Smooth muscle cell (in vitro differentiated cells): ENCODE results near the gene SH3YL1. TPM values are rescaled to one million over a fixed set of nuclear protein-coding genes. Genes with fewer than 3 reads are reported as not detected.

Experiments used
- DNase-seq: peaks from one replicate; lab custom pipeline; 2025; ENCODE audit not compliant: unreplicated experiment; lab: John Stamatoyannopoulos, UW
- H2AFZ ChIP-seq: fragments of 200-600 bp; sonication (generic); 2 replicates; pipeline ENCODE4 v1.6.0; 2016; ENCODE audit warnings: antibody characterized with exemption, low read depth, mild to moderate bottlenecking
- H3F3A ChIP-seq: fragments of 200-600 bp; sonication (generic); 2 replicates; pipeline ENCODE4 v1.6.0; 2017; ENCODE audit warnings: antibody characterized with exemption, low read depth
- H3K27ac ChIP-seq: fragments of 200-600 bp; sonication (generic); 2 replicates; pipeline ENCODE4 v1.5.1; 2016; ENCODE audit warnings: low read depth, mild to moderate bottlenecking
- H3K27me3 ChIP-seq: fragments of 200-600 bp; sonication (generic); 2 replicates; pipeline ENCODE4 v1.6.1; 2016; ENCODE audit warnings: low read depth, mild to moderate bottlenecking
- H3K36me3 ChIP-seq: fragments of 200-600 bp; sonication (generic); 2 replicates; pipeline ENCODE4 v1.5.1; 2016; ENCODE audit warnings: low read depth
- H3K4me1 ChIP-seq: fragments of 200-600 bp; sonication (generic); 2 replicates; pipeline ENCODE4 v1.5.1; 2016; ENCODE audit warnings: low read depth
- H3K4me2 ChIP-seq: fragments of 200-600 bp; sonication (generic); 2 replicates; pipeline ENCODE4 v1.6.0; 2016; ENCODE audit warnings: mild to moderate bottlenecking
- H3K4me3 ChIP-seq: fragments of 200-600 bp; sonication (generic); 2 replicates; pipeline ENCODE4 v1.5.1; 2016; ENCODE audit warnings: mild to moderate bottlenecking
- H3K79me2 ChIP-seq: fragments of 200-600 bp; sonication (generic); 2 replicates; pipeline ENCODE4 v1.6.0; 2016; ENCODE audit warnings: low read depth, mild to moderate bottlenecking
- H3K9ac ChIP-seq: fragments of 200-600 bp; sonication (generic); 2 replicates; pipeline ENCODE4 v1.6.0; 2016; ENCODE audit warnings: low read depth
- H3K9me3 ChIP-seq: fragments of 200-600 bp; sonication (generic); replicated peaks from 2 replicates; pipeline ENCODE4 v1.5.1; 2016; ENCODE audit warnings: low read depth
- H4K20me1 ChIP-seq: fragments of 200-600 bp; sonication (generic); 2 replicates; pipeline ENCODE4 v1.6.0; 2016; ENCODE audit warnings: low read depth
- CTCF ChIP-seq: fragments of 200-600 bp; sonication (generic); IDR thresholded peaks from 2 replicates; pipeline ENCODE4 v1.5.1; 2017; ENCODE audit warnings: borderline replicate concordance, mild to moderate bottlenecking, antibody characterized with exemption; ENCODE audit not compliant: insufficient read depth, poor library complexity, severe bottlenecking
- WGBS: methylation state at CpG from one replicate; pipeline ENCODE4 v1.1.7; 2016; ENCODE audit warnings: low lambda C conversion rate; 5-methylcytosine and 5-hydroxymethylcytosine counted together
- polyA plus RNA-seq: library from polyadenylated mRNA; unstranded; fragments of >200 nt; fragmentation: Nextera tagmentation; extraction: Ambion mirVana; gene quantifications from 2 replicates; pipeline ENCODE4 v1.2.1, GENCODE V29; 2016
- total RNA-seq: library from RNA; depleted of rRNA; stranded (reverse); fragments of >200 nt; gene quantifications from 2 replicates; pipeline ENCODE4 v1.2.3, GENCODE V29; 2014

The SH3YL1 gene
- total and polyA plus RNA-seq, 2 experiments from 2014 or later: 12.1 to 42.8 TPM

DNA sequence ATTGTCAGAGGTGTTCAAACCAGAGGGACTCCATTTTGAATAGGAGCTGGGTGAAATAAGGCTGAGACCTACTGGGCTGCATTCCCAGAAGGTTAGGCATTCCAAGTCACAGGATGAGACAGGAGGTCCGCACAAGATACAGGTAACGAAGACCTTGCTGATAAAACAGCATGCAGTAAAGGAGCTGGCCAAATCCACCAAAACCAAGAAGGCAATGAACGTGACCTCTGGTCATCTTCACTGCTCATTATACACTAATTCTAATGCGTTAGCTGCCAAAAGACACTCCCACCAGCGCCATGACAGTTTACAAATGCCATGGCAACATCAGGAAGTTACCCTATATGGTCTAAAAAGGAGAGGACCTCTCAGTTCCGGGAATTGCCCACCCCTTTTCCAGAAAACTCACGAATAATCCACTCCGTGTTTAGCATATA lies 10.6 kb downstream of the SH3YL1 start:
- H3K4me2 ChIP-seq: no peak overlapping the region
- WGBS: 94% methylated on average over 8 of the region's 8 CpGs

DNA sequence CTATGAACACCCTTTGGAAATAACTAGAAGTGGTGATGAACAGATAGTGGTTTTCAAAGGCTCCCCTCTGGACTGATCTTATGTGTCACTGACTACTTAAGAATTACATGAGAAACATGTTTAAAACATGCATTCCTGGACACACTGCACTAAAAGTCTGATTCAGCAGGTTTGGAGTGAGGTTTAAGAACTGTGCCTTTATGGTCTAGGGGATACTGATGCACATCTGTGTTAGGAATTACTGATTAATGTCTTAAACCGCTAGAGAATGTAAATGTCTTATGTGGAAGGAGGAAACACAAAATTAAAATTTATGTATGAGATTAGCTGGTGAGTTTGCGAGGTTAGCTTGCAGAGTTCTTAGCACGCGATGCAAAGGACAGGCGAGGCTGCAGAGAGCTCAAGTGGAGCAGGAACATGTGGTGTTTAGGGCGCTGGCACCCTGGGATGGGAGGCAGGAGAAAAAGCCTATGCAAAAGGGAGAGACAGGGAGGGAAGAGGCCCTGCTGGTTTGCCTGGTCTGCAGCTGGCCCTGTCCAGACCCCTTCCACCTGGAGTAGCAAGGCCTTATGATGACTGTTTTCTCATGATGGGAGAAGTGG lies 11.7 kb downstream of the SH3YL1 start:
- H3K4me3 ChIP-seq: no peak overlapping the region
- no peaks in the 10 kb centered on the region for H4K20me1 ChIP-seq
- H3K27ac ChIP-seq: peak overlapping the region; percentile 35
- DNase-seq: no peak
- peaks cover 5% of the 10 kb centered on the region for H3F3A ChIP-seq
- no peaks in the 10 kb centered on the region for H3K27me3 ChIP-seq
- no peak for TF ChIP-seq CTCF
- H3K4me2 ChIP-seq: no peak overlapping the region
- WGBS: 55% methylated on average over 6 of the region's 6 CpGs
- no peaks in the 10 kb centered on the region for H3K36me3 ChIP-seq
- no peaks in the 10 kb centered on the region for H3K9me3 ChIP-seq
- H3K9ac ChIP-seq: no peak overlapping the region
- no peaks in the 10 kb centered on the region for H3K79me2 ChIP-seq
- no peak overlapping the region for H2AFZ ChIP-seq
- no peaks in the 10 kb centered on the region for H3K4me1 ChIP-seq

More for the DNA sequence above, 10.6 kb downstream of the SH3YL1 start:
- Histone ChIP-seq H3K9me3 (peaks cover 5% of the 10 kb centered on the region), H3K27ac (peak overlapping the region; percentile 25), H3K4me1 (no peaks in the 10 kb centered on the region), H3K4me3 (no peak overlapping the region), H3K36me3 (no peaks in the 10 kb centered on the region), H4K20me1 (no peaks in the 10 kb centered on the region), H2AFZ (no peak overlapping the region), H3K27me3 (no peaks in the 10 kb centered on the region), H3K9ac (no peak overlapping the region), H3K79me2 (no peaks in the 10 kb centered on the region), H3F3A (peaks cover 5% of the 10 kb centered on the region)
- no peak for DNase-seq
- TF ChIP-seq CTCF: no peak

GRCh38 chr2:249538-250042 lies 14.2 kb downstream of the SH3YL1 start:
- Histone ChIP-seq H3K9ac (no peak overlapping the region), H3K27me3 (no peaks in the 10 kb centered on the region), H3K79me2 (no peaks in the 10 kb centered on the region), H3K36me3 (no peaks in the 10 kb centered on the region), H3K4me1 (no peaks in the 10 kb centered on the region), H3K27ac (no peak overlapping the region), H3K4me3 (no peak overlapping the region), H3F3A (peaks cover 5% of the 10 kb centered on the region), H2AFZ (no peak overlapping the region), H3K4me2 (no peak overlapping the region), H4K20me1 (no peaks in the 10 kb centered on the region), H3K9me3 (no peaks in the 10 kb centered on the region)
- no peak for DNase-seq
- WGBS: 87% methylated on average over 15 of the region's 15 CpGs
- no peak for TF ChIP-seq CTCF

DNA sequence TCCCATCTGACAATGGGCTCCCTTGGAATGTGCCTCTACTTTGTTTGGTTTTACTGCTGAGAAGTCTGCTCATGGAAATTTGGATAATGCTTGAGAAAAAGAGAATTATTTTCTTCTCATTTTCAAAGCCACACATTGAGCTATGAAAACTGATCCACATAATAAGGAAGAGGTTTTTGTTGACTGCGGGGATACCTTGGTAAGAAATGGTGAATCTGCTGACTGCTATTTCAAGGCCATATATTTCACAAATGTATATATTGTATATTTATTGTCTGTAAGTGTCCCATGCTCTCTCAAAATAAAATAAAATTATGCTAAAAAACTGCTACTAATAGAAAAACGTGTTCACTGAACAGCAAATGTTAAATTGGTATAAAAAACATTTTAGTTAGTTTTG lies 15.1 kb downstream of the SH3YL1 start:
- H3K9ac ChIP-seq: no peak overlapping the region
- H3K9me3 ChIP-seq: no peaks in the 10 kb centered on the region
- peaks cover 5% of the 10 kb centered on the region for H3F3A ChIP-seq
- no peaks in the 10 kb centered on the region for H4K20me1 ChIP-seq
- H3K27ac ChIP-seq: no peak overlapping the region
- no peaks in the 10 kb centered on the region for H3K79me2 ChIP-seq
- WGBS: 93% methylated on average over 2 of the region's 2 CpGs
- H3K36me3 ChIP-seq: peaks cover under 1% of the 10 kb centered on the region
- no peak for DNase-seq
- no peak overlapping the region for H2AFZ ChIP-seq
- H3K27me3 ChIP-seq: no peaks in the 10 kb centered on the region
- no peak for TF ChIP-seq CTCF
- no peak overlapping the region for H3K4me2 ChIP-seq
- no peaks in the 10 kb centered on the region for H3K4me1 ChIP-seq
- no peak overlapping the region for H3K4me3 ChIP-seq
